Renal cortex interstitium (tissue), 15 donors: Measurements from ENCODE around the gene PCDHGA9. TPM values are rescaled to one million over a fixed set of nuclear protein-coding genes. Genes with fewer than 3 reads are reported as not detected.

Experiments used
- DNase-seq, 11 donors: peaks; one replicate each; pipeline ENCODE4 v3.0.0-alpha.2; 2013; ENCODE audit warnings: low read depth in 9 of 11, low spot score in 4 of 11; ENCODE audit errors: extremely low read depth in 1 of 11
- long read RNA-seq, 16 experiments: transcript quantifications; one replicate each; lab custom pipeline, GENCODE V29; 2026
- polyA plus RNA-seq, 3 donors: library from polyadenylated mRNA; unstranded; fragments of 120-200 nt; gene quantifications; one replicate each; pipeline ENCODE4 v1.2.1, GENCODE V29; 2013; ENCODE audit not compliant: insufficient read length in 3 of 3

PCDHGA9 gene
- polyA plus RNA-seq = 1 to 10 TPM; 3.6 to 6.2 (median 5.4) TPM
- long read RNA-seq, donor 1, full-length matches to known transcripts = 5 of 5 reads
- long read RNA-seq, donor 1, partial matches to known transcripts = 0 of 5 reads
- long read RNA-seq, donor 1, other reads (novel, unspliced or antisense) = 0 of 5 reads
- long read RNA-seq, donor 2, partial matches to known transcripts = 0 of 4 reads
- long read RNA-seq, donor 2, other reads (novel, unspliced or antisense) = 0 of 4 reads
- long read RNA-seq, donor 3, full-length matches to known transcripts = 6 of 6 reads
- long read RNA-seq, donor 3, partial matches to known transcripts = 0 of 6 reads
- long read RNA-seq, donor 3, other reads (novel, unspliced or antisense) = 0 of 6 reads
- long read RNA-seq, donor 4, full-length matches to known transcripts = 5 of 5 reads
- long read RNA-seq, donor 4, partial matches to known transcripts = 0 of 5 reads
- long read RNA-seq, donor 4, other reads (novel, unspliced or antisense) = 0 of 5 reads
- long read RNA-seq, donor 5 = 0 reads
- long read RNA-seq, donor 6, full-length matches to known transcripts = 9 of 9 reads
- long read RNA-seq, donor 6, partial matches to known transcripts = 0 of 9 reads
- long read RNA-seq, donor 6, other reads (novel, unspliced or antisense) = 0 of 9 reads
- long read RNA-seq, donor 7, full-length matches to known transcripts = 4 of 4 reads
- long read RNA-seq, donor 7, partial matches to known transcripts = 0 of 4 reads
- long read RNA-seq, donor 7, other reads (novel, unspliced or antisense) = 0 of 4 reads
- long read RNA-seq, donor 8 = 0 reads
- long read RNA-seq, donor 9, full-length matches to known transcripts = 6 of 6 reads
- long read RNA-seq, donor 9, partial matches to known transcripts = 0 of 6 reads
- long read RNA-seq, donor 9, other reads (novel, unspliced or antisense) = 0 of 6 reads
- long read RNA-seq, donor 10, transcript PCDHGA9-202 (1 exons, 2,568 nt) = major isoform, 5 of 5 reads
- long read RNA-seq, donor 10, partial matches to known transcripts = 0 of 5 reads
- long read RNA-seq, donor 10, other reads (novel, unspliced or antisense) = 0 of 5 reads
- long read RNA-seq, donor 11, full-length matches to known transcripts = 7 of 7 reads
- long read RNA-seq, donor 11, partial matches to known transcripts = 0 of 7 reads
- long read RNA-seq, donor 11, other reads (novel, unspliced or antisense) = 0 of 7 reads
- long read RNA-seq, donor 12, full-length matches to known transcripts = 3 of 3 reads
- long read RNA-seq, donor 12, partial matches to known transcripts = 0 of 3 reads
- long read RNA-seq, donor 12, other reads (novel, unspliced or antisense) = 0 of 3 reads
- long read RNA-seq, donor 13 = 0 reads
- long read RNA-seq, donor 14, full-length matches to known transcripts = 4 of 4 reads
- long read RNA-seq, donor 14, partial matches to known transcripts = 0 of 4 reads
- long read RNA-seq, donor 14, other reads (novel, unspliced or antisense) = 0 of 4 reads
- long read RNA-seq, donor 15, partial matches to known transcripts = 0 of 1 reads
- long read RNA-seq, donor 15, other reads (novel, unspliced or antisense) = 0 of 1 reads
- long read RNA-seq, donor 16, full-length matches to known transcripts = 5 of 5 reads
- long read RNA-seq, donor 16, partial matches to known transcripts = 0 of 5 reads
- long read RNA-seq, donor 16, other reads (novel, unspliced or antisense) = 0 of 5 reads

DNA sequence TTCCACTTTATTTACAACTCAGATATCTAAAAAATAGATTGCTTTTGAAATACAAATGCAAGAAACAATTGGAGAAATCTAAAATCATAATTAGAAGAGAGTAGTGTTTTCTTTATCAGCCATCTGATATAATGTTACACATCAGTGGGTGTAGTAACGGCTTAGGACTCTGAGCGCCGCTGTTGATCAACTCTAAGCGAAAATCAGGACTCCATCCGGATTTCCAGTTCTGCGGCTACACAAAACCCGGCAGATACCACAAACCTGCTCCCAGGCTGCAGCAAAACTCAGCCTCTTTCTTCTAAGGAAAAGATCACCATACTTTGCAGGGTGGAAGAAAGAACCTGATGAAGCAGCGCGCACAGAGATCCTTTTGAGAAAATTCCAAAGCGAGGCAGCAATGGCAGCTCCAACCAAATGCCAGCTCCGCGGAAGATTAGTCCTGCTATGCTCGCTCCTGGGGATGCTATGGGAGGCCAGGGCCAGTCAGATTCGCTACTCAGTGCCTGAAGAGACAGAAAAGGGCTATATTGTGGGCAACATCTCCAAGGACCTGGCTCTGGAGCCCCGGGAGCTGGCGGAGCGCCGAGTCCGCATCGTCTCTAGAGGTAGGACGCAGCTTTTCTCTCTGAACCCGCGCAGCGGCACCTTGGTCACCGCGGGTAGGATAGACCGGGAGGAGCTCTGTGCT lies at the start of gene PCDHGA9:
Gene PCDHGA9, plus strand, starts transcription at position 226 of the 691 bp plus-strand sequence. Its CDS starts 175 bp downstream, at position 401.
- DNase-seq = no peak

DNA sequence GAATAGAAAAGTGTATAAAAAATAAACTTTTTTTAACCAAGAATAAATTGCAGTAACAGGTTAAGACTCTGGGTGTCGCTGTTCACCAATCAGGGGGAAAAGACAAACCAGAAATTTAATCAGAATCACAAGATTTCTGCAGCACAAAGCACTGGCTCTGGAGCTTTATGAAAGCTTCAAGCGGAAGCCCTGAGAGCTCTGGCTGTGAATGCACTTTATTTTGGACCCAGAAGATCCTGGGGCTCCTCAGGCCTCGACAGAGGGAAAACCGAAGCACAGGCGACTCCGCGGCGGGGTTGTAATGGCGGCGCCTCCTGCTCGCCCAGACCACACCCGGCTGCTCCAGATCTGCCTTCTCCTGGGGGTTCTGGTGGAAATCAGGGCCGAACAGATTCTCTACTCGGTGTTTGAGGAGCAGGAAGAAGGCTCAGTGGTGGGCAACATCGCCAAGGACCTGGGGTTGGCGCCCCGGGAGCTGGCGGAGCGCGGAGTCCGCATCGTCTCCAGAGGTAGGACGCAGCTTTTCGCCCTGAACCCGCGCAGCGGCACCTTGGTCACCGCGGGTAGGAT lies 47.6 kb upstream of the PCDHGA9 start, which contains the start of gene PCDHGA4:
Gene PCDHGA4, plus strand, starts transcription at position 122 of the 570 bp plus-strand sequence. Its CDS starts 87 bp downstream, at position 209.
- no peak for DNase-seq

DNA sequence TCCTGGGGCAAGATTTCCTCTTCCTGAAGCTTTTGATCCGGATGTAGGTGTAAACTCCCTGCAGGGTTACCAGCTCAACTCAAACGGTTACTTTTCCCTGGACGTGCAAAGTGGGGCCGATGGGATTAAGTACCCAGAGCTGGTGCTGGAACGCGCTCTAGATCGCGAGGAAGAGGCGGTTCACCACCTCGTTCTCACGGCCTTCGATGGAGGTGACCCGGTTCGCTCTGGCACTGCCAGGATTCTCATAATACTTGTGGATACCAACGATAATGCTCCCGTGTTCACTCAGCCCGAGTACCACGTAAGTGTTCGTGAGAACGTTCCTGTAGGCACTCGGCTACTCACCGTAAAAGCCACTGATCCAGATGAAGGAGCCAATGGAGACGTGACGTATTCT lies 46.9 kb upstream of the PCDHGA9 start:
- DNase-seq = no peak

DNA sequence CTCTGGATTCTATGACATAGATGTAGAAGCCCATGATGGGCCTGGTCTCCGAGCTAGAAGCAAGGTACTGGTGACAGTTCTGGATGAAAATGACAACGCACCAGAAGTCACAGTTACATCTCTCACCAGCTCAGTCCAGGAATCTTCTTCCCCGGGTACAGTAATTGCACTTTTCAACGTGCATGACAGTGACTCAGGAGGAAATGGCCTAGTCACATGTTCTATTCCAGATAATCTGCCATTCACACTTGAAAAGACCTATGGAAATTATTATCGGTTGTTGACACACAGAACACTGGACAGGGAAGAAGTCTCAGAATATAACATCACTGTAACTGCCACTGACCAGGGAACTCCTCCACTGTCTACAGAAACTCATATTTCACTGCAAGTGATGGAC lies 46.4 kb upstream of the PCDHGA9 start:
- DNase-seq = no peak

DNA sequence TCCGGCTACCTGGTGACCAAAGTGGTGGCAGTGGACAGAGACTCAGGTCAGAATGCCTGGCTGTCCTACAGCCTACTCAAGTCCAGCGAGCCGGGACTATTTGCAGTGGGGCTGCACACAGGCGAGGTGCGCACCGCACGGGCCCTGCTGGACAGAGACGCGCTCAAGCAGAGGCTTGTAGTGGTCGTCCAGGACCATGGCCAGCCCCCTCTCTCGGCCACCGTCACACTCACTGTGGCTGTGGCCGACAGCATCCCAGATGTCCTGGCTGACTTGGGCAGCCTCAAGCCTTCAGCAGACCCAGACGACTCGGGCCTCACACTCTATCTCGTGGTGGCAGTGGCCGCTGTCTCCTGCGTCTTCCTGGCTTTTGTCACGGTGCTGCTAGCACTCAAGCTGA lies 45.6 kb upstream of the PCDHGA9 start:
- DNase-seq = no peak

DNA sequence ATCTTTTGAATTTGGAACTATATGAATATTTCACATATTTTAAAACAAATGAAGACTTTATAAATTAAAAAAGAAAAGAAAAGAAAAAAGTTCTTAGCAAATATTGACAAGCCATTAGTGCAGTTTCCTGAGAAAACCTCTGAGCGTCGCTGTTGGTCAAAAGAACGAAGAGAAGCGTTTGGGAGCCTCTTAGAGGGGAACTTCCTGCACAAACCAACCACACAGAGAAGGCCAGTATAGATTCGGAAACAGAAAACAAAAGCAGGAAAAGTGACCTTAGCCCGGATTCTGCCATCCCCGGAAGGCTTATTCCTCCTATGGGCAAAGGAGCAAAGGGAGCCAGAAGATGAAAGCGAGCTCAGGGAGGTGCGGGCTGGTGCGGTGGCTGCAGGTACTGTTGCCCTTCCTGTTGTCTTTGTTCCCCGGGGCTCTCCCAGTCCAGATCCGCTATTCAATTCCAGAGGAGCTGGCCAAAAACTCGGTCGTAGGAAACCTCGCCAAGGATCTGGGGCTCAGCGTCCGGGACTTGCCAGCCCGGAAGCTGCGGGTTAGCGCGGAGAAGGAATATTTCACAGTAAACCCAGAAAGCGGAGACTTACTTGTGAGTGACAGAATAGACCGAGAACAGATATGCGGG lies 42.7 kb upstream of the PCDHGA9 start, which contains the start of gene PCDHGB2:
Gene PCDHGB2, plus strand, starts transcription at position 205 of the 637 bp plus-strand sequence. Its CDS starts 142 bp downstream, at position 347.
- DNase-seq = no peak

DNA sequence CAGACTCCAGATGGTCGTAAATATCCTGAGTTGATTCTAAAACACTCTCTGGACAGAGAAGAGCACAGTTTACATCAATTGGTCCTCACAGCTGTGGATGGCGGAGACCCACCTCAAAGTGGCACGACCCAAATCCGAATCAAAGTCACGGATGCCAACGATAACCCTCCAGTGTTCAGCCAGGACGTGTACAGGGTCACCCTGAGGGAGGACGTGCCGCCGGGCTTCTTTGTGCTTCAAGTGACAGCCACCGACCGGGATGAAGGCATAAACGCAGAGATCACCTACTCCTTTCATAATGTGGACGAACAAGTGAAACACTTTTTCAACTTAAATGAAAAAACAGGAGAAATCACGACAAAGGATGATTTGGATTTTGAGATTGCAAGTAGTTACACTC lies 41.9 kb upstream of the PCDHGA9 start:
- no peak for DNase-seq

DNA sequence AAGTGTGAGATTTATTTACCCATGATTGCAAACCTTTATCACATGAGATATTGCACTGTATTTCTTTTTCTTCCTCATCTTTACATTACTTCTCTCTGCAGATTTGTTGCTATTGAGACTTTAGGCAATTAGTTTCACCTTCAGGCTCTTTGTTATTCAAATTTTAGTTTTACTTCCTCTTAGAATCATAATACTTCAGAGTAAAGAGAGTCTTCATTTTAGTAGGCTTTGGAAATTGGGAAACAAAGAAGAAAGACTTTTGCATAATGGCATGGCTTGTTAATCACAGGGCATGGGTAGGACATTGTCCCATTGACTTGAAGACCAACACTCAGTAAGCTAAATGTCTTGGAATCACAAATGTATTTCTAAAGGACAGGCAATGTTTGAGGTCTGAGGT lies 39.9 kb upstream of the PCDHGA9 start:
- DNase-seq = no peak

DNA sequence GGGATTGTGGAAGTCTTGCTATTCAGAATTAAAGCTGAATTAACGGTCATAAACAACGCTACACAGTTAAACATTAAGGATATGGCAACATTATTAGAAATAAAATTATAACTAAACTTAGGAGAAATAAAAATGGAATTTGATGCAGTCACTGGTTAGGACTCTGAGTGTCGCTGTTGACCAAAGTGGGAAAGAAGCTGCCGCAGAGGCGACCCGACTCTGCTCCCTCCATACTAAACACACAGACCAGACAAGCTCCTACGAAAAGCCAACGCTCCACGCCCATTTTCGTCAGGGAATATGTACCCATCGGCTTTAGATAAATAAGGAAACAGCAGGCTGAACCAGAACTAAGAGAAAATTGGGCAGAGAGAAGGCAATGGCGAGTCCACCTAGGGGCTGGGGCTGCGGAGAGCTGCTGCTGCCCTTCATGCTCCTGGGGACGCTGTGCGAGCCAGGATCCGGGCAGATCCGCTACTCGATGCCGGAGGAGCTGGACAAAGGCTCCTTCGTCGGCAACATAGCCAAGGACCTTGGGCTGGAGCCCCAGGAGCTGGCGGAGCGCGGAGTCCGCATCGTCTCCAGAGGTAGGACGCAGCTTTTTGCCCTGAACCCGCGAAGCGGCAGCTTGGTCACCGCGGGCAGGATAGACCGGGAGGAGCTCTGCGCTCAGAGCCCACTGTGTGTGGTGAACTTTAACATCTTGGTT lies 38.5 kb upstream of the PCDHGA9 start, which contains the start of gene PCDHGA5:
Gene PCDHGA5, plus strand, starts transcription at position 211 of the 709 bp plus-strand sequence. Its CDS starts 169 bp downstream, at position 380.
- DNase-seq = no peak

DNA sequence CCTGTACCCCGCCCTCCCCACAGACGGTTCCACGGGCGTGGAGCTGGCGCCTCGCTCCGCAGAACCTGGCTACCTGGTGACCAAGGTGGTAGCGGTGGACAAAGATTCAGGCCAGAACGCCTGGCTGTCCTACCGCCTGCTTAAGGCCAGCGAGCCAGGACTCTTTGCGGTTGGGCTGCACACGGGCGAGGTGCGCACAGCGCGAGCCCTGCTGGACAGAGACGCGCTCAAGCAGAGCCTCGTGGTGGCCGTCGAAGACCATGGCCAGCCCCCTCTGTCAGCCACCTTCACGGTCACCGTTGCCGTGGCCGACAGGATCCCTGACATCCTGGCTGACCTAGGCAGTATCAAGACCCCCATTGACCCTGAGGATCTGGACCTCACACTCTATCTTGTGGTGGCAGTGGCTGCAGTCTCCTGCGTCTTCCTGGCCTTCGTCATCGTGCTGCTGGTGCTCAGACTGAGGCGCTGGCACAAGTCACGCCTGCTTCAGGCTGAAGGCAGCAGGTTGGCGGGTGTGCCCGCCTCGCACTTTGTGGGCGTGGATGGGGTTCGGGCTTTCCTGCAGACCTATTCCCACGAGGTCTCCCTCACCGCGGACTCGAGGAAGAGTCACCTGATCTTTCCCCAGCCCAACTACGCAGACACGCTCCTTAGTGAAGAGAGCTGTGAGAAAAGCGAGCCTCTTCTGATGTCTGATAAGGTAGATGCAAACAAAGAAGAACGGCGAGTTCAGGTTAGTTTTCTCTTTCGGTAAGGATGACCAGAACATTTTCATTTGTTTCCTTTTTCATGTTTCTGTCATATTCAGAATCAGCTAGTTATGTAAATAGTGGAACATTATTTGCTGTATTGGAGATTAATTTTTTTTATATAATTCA lies 36.3 kb upstream of the PCDHGA9 start:
- no peak for DNase-seq

DNA sequence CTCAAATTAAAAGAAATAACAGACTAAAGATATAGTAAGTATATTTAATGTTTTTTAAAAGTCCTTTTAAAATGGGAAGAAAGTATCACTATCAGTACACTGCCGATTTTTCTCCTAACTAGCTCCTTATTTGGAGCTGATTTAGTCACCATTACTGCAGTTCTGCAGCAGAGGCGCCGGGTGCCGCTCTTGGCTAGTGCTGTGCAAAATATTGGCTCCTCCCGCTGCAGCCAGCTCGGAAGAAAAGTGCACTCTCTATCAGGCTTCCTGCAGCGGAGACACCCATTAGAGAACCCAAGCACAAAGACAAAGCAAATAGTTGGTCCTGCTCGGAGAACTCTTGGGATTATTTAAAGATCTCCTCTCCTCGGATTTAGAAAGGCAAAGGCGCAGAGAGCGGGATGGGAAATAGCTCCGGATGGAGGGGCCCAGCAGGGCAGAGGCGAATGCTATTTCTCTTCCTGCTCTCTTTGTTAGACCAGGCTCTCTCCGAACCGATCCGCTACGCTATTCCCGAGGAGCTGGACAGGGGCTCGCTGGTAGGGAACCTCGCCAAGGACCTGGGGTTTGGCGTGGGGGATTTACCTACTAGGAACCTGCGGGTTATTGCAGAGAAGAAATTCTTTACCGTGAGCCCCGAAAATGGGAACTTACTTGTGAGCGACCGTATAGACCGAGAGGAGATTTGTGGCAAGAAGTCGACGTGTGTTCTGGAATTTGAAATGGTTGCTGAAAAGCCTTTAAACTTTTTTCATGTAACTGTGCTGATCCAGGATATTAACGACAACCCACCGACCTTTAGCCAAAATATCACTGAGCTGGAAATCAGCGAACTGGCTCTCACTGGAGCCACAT lies 32.4 kb upstream of the PCDHGA9 start, which contains the start of gene PCDHGB3:
Gene PCDHGB3, plus strand, starts transcription at position 249 of the 855 bp plus-strand sequence. Its CDS starts 153 bp downstream, at position 402.
- DNase-seq = no peak

DNA sequence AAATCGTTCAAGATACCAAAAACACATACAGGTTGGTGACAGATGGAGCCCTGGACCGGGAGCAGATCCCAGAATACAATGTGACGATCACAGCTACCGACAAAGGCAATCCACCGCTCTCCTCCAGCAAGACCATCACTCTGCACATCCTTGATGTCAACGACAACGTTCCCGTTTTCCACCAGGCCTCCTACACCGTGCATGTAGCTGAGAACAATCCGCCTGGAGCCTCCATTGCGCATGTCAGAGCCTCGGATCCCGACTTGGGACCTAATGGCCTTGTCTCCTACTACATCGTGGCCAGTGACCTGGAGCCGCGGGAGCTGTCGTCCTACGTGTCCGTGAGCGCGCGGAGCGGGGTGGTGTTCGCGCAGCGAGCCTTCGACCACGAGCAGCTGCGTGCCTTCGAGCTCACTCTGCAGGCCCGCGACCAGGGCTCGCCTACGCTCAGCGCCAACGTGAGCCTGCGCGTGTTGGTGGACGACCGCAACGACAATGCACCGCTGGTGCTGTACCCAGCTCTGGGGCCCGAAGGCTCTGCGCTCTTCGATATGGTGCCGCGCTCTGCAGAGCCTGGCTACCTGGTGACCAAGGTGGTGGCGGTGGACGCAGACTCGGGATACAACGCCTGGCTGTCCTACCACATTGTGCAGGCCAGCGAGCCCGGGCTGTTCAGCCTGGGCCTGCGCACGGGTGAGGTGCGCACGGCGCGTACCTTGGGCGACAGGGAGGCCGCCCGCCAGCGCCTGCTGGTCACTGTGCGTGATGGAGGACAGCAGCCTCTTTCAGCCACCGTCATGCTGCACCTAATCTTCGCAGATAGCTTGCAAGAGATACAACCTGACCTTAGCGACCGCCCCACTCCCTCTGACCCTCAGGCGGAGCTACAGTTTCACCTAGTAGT lies 30.8 kb upstream of the PCDHGA9 start:
- DNase-seq = no peak

DNA sequence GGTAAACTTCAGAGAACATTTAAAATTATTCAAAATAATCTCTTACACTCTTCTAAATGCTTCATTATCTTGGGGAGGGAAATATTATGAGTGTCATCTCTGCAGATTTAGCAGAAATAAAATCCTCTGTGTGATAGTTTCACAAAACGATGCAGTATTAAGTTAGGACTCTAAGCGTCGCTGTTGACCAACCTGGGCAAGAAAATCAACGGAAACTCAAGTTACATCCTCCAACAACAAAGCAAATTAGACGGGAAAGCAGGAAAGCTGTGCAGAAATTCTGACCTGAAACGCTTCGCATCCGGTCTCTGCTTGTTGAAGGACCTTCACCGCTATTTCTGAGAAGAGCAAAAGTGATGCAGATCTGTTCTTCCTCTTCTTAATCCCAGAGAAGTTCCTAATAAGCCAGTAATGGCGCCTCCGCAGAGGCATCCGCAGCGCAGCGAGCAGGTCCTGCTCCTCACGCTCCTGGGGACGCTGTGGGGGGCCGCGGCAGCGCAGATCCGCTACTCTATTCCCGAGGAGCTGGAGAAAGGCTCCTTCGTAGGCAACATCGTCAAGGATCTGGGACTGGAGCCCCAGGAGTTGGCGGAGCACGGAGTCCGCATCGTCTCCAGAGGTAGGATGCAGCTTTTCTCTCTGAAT lies 28.8 kb upstream of the PCDHGA9 start, which contains the start of gene PCDHGA6:
Gene PCDHGA6, plus strand, starts transcription at position 219 of the 645 bp plus-strand sequence. Its CDS starts 193 bp downstream, at position 412.
- no peak for DNase-seq
